WTC11 (cell line): ENCODE results near the gene ELK3. TPM values are rescaled to one million over a fixed set of nuclear protein-coding genes. Genes with fewer than 3 reads are reported as not detected.

Experiments
- ATAC-seq: fragments of 200-7000 bp; cut with Tn5 transposase; 2 replicates; pipeline ENCODE4 v1.10.0; 2021; ENCODE audit warnings: mild to moderate bottlenecking, moderate library complexity
- CTCF ChIA-PET: fragments of 300-600 bp; sonication (Branson Sonifier 250); formaldehyde crosslinking; loops from one replicate; lab custom pipeline; 2021; ENCODE audit warnings: antibody characterized with exemption; lab: Charles Lee
- POLR2A ChIA-PET: fragments of 350-600 bp; sonication (Branson Sonifier 250); formaldehyde crosslinking; loops from one replicate; lab custom pipeline; 2021; ENCODE audit warnings: antibody characterized with exemption; lab: Charles Lee
- DNase-seq: peaks from one replicate; pipeline ENCODE4 v3.0.0; 2021; ENCODE audit warnings: low spot score
- H3K27ac Mint-ChIP-seq: 2 replicates; pipeline ENCODE4 v1.8.0; 2021; ENCODE audit warnings: mixed read lengths
- H3K27me3 Mint-ChIP-seq: 2 replicates; pipeline ENCODE4 v1.8.0; 2021; ENCODE audit warnings: low read depth, mild to moderate bottlenecking, moderate library complexity, mixed read lengths
- H3K36me3 Mint-ChIP-seq: 2 replicates; pipeline ENCODE4 v1.8.0; 2021; ENCODE audit warnings: mixed read lengths
- H3K4me1 Mint-ChIP-seq: 2 replicates; pipeline ENCODE4 v1.8.0; 2022; ENCODE audit warnings: mixed read lengths
- H3K4me3 Mint-ChIP-seq: 2 replicates; pipeline ENCODE4 v1.8.0; 2021; ENCODE audit warnings: mild to moderate bottlenecking, moderate library complexity, mixed read lengths
- H3K9me3 Mint-ChIP-seq: 2 replicates; pipeline ENCODE4 v1.8.0; 2021; ENCODE audit warnings: mixed read lengths
- ELF4 ChIP-seq: sonication (generic); formaldehyde crosslinking; IDR thresholded peaks from 2 replicates; pipeline ENCODE4 v1.8.1; 2022; ENCODE audit warnings: low read depth, mild to moderate bottlenecking, moderate library complexity, missing genetic modification reagents
- FOXP1 ChIP-seq: sonication (generic); formaldehyde crosslinking; IDR thresholded peaks from 2 replicates; pipeline ENCODE4 v1.8.0; 2022; ENCODE audit warnings: missing genetic modification reagents, mild to moderate bottlenecking, moderate library complexity, borderline replicate concordance
- GABPB1 ChIP-seq: sonication (generic); formaldehyde crosslinking; IDR thresholded peaks from 2 replicates; pipeline ENCODE4 v1.8.1; 2023; ENCODE audit warnings: mild to moderate bottlenecking, missing genetic modification reagents
- GTF2I ChIP-seq: fragments of 250-450 bp; sonication (Bioruptor Pico); conservative IDR thresholded peaks from 2 replicates; pipeline ENCODE4 v1.4.0; 2021; ENCODE audit warnings: mild to moderate bottlenecking
- HMGA2 ChIP-seq: fragments of 250-450 bp; sonication (Bioruptor Pico); IDR thresholded peaks from 2 replicates; pipeline ENCODE4 v1.4.0; 2021; ENCODE audit warnings: mild to moderate bottlenecking, moderate library complexity
- JUN ChIP-seq: sonication (generic); formaldehyde crosslinking; IDR thresholded peaks from 2 replicates; pipeline ENCODE4 v1.8.0; 2023; ENCODE audit warnings: mild to moderate bottlenecking, missing genetic modification reagents
- SMAD3 ChIP-seq: sonication (generic); formaldehyde crosslinking; IDR thresholded peaks from 2 replicates; pipeline ENCODE4 v1.8.0; 2022; ENCODE audit warnings: missing genetic modification reagents, mild to moderate bottlenecking, borderline replicate concordance
- SP1 ChIP-seq: sonication (generic); formaldehyde crosslinking; conservative IDR thresholded peaks from 2 replicates; pipeline ENCODE4 v1.8.1; 2022; ENCODE audit warnings: missing genetic modification reagents
- TCF7 ChIP-seq: sonication (generic); formaldehyde crosslinking; IDR thresholded peaks from 2 replicates; pipeline ENCODE4 v1.8.0; 2022; ENCODE audit warnings: mild to moderate bottlenecking, low read depth, missing genetic modification reagents, moderate library complexity
- TEAD4 ChIP-seq: sonication (generic); formaldehyde crosslinking; IDR thresholded peaks from 2 replicates; pipeline ENCODE4 v1.8.0; 2022; ENCODE audit warnings: mild to moderate bottlenecking, missing genetic modification reagents
- ZNF232 ChIP-seq: sonication (generic); formaldehyde crosslinking; IDR thresholded peaks from 2 replicates; pipeline ENCODE4 v1.8.0; 2022; ENCODE audit warnings: mild to moderate bottlenecking, missing genetic modification reagents
- ZNF671 ChIP-seq: fragments of 250-450 bp; sonication (Bioruptor Pico); IDR thresholded peaks from 2 replicates; pipeline ENCODE4 v1.8.0; 2021; ENCODE audit warnings: mild to moderate bottlenecking
- total RNA-seq: library from RNA; stranded (reverse); gene quantifications from 3 replicates; pipeline ENCODE4 v1.2.3, GENCODE V29; 2021
- TF ChIP-seq, protein P1 (sequence below): sonication (generic); formaldehyde crosslinking; IDR thresholded peaks from 2 replicates; pipeline ENCODE4 v1.8.1; 2022; ENCODE audit warnings: mild to moderate bottlenecking, moderate library complexity, missing genetic modification reagents
- TF ChIP-seq, protein P2 (sequence below): sonication (generic); formaldehyde crosslinking; IDR thresholded peaks from 2 replicates; pipeline ENCODE4 v1.8.1; 2023; ENCODE audit warnings: mild to moderate bottlenecking, missing genetic modification reagents, borderline replicate concordance
- TF ChIP-seq, protein P3 (sequence below): fragments of 250-450 bp; sonication (Bioruptor Pico); IDR thresholded peaks from 2 replicates; pipeline ENCODE4 v1.9.0; 2021; ENCODE audit warnings: mild to moderate bottlenecking
- TF ChIP-seq, protein P4 (sequence below): fragments of 250-450 bp; sonication (Bioruptor Pico); conservative IDR thresholded peaks from 2 replicates; pipeline ENCODE4 v1.9.0; 2021; ENCODE audit warnings: mild to moderate bottlenecking
- TF ChIP-seq, protein P5 (sequence below): sonication (generic); formaldehyde crosslinking; IDR thresholded peaks from 2 replicates; pipeline ENCODE4 v1.8.1; 2023; ENCODE audit warnings: mild to moderate bottlenecking, missing genetic modification reagents, moderate library complexity

The ELK3 gene
- total RNA-seq, 1 experiment from 2014 or later = 16.5 TPM

DNA sequence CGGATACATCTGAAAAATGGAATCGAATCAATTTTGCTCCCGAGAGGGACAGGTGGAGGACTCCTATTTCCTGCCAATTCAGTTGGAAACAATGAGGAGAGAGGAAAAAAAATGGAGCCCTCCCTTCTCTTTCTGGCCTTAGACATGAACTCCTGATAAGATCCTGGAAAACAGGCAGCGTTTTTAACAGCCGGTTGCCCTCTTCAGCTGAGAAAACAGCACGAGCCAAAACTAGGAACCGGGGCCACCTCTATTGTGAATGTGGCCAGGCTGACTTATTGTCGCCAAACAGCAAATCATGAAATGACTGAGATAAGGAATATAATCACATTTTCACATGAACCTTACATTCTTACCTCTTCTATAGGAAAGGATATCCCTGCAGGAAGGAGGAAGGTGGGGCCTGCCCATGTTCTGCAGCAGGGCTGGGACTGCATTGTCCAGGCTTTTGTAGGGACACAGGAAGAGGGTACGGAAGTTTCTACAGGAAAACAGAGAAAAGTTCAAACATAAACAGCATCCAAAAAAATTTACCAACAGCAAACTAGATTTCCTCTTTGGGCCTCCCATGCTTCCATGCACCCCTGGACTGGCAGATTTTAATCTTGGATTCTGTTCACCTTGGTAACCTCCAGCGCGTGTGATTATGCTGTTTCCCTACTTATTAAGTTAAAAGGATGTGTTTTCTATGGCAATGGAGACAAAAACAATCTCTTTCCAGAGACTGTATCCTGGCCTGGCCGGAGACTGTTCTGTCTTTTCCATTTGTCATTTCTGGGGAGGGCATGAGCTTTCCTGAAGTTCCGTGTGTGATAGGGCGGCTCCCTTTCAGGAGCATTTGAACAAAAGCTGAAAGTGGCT is 29.0 kb upstream of the ELK3 start:
- ChIA-PET POLR2A (no interaction called here), CTCF (no interaction called here)
- Mint-ChIP-seq H3K27ac (no peak overlapping the region), H3K4me1 (peaks cover 14% of the 10 kb centered on the region), H3K27me3 (no peaks in the 10 kb centered on the region), H3K9me3 (no peaks in the 10 kb centered on the region), H3K4me3 (no peak overlapping the region), H3K36me3 (no peaks in the 10 kb centered on the region)
- ATAC-seq (no peak), DNase-seq (no peak)
- TF ChIP-seq TEAD4 (CRISPR knock-in tag) = no peak
- no peak for TF ChIP-seq GABPB1 (CRISPR knock-in tag)
- TF ChIP-seq, protein P1, sequence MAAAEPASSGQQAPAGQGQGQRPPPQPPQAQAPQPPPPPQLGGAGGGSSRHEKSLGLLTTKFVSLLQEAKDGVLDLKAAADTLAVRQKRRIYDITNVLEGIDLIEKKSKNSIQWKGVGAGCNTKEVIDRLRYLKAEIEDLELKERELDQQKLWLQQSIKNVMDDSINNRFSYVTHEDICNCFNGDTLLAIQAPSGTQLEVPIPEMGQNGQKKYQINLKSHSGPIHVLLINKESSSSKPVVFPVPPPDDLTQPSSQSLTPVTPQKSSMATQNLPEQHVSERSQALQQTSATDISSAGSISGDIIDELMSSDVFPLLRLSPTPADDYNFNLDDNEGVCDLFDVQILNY (CRISPR knock-in tag) = no peak
- TF ChIP-seq GTF2I (CRISPR knock-in tag) = no peak
- no peak for TF ChIP-seq TCF7 (CRISPR knock-in tag)
- TF ChIP-seq ZNF232 (CRISPR knock-in tag) = no peak
- no peak for TF ChIP-seq SP1 (CRISPR knock-in tag)
- no peak for TF ChIP-seq HMGA2 (CRISPR knock-in tag)
- TF ChIP-seq, protein P2, sequence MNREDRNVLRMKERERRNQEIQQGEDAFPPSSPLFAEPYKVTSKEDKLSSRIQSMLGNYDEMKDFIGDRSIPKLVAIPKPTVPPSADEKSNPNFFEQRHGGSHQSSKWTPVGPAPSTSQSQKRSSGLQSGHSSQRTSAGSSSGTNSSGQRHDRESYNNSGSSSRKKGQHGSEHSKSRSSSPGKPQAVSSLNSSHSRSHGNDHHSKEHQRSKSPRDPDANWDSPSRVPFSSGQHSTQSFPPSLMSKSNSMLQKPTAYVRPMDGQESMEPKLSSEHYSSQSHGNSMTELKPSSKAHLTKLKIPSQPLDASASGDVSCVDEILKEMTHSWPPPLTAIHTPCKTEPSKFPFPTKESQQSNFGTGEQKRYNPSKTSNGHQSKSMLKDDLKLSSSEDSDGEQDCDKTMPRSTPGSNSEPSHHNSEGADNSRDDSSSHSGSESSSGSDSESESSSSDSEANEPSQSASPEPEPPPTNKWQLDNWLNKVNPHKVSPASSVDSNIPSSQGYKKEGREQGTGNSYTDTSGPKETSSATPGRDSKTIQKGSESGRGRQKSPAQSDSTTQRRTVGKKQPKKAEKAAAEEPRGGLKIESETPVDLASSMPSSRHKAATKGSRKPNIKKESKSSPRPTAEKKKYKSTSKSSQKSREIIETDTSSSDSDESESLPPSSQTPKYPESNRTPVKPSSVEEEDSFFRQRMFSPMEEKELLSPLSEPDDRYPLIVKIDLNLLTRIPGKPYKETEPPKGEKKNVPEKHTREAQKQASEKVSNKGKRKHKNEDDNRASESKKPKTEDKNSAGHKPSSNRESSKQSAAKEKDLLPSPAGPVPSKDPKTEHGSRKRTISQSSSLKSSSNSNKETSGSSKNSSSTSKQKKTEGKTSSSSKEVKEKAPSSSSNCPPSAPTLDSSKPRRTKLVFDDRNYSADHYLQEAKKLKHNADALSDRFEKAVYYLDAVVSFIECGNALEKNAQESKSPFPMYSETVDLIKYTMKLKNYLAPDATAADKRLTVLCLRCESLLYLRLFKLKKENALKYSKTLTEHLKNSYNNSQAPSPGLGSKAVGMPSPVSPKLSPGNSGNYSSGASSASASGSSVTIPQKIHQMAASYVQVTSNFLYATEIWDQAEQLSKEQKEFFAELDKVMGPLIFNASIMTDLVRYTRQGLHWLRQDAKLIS (CRISPR knock-in tag) = no peak
- no peak for TF ChIP-seq SMAD3 (CRISPR knock-in tag)

DNA sequence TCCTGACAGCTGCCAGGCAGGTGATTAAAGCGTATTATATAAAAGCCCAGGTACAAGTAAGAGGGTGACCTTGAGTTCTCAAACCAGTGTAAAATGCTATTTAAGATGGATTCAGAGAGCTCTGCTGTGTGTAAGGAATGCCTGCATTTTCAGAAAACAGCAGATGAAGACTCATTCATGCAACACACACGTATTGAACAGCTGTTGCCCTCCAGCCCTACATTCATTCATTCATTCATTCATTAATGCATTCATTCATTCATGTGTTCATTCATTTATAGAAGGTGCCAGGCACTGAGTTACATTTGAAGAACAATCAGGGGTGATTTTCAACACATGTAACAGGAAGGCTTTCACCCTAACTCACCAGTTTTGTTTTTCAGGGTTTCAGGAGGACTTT is 27.4 kb upstream of the ELK3 start:
- H3K9me3 Mint-ChIP-seq = no peaks in the 10 kb centered on the region
- H3K27ac Mint-ChIP-seq = no peak overlapping the region
- CTCF ChIA-PET = interaction anchor here (1.3 kb wide), 1 partner anchor 49 kb away, joined by 5 read pairs; no protein-coding TSS in a partner anchor
- H3K4me1 Mint-ChIP-seq = peaks cover 14% of the 10 kb centered on the region
- POLR2A ChIA-PET = no interaction called here
- H3K27me3 Mint-ChIP-seq = no peaks in the 10 kb centered on the region
- no peak for TF ChIP-seq ELF4
- TF ChIP-seq JUN = no peak
- TF ChIP-seq, protein P3, sequence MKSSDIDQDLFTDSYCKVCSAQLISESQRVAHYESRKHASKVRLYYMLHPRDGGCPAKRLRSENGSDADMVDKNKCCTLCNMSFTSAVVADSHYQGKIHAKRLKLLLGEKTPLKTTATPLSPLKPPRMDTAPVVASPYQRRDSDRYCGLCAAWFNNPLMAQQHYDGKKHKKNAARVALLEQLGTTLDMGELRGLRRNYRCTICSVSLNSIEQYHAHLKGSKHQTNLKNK (CRISPR knock-in tag) = no peak
- TF ChIP-seq FOXP1 (CRISPR knock-in tag) = no peak
- TF ChIP-seq, protein P4, sequence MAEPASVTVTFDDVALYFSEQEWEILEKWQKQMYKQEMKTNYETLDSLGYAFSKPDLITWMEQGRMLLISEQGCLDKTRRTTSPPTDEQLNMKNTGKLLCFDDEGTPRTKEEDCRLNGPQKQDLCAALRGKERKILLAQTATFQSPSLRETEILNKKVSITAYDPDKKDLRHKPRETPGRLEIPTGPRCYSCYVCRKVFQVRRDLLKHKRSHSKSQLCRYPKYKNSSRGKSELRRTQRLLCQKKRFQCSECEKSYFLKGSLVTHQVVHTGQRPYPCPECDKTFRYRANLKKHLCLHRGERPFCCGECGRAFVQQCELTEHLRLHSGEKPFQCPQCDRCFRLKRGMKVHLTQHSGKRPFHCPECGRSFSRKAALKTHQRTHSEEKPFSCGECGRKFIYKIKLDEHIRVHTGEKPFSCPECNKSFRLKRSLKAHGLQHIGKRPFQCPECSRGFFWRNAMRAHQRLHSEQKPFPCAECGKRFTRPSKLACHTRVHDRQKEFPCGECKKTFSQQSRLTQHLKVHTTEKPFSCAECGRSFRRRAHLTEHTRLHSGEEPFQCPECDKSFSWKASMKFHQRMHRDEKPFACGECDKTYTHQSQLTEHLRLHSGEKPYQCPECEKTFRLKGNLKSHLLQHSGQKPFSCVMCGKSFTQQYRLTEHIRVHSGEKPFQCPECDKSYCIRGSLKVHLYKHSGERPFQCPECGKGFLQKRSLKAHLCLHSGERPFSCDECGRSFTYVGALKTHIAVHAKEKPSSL (CRISPR knock-in tag) = no peak
- TF ChIP-seq, protein P2 (CRISPR knock-in tag) = no peak
- TF ChIP-seq HMGA2 (CRISPR knock-in tag) = no peak
- no peak for TF ChIP-seq ZNF671
- TF ChIP-seq, protein P5, sequence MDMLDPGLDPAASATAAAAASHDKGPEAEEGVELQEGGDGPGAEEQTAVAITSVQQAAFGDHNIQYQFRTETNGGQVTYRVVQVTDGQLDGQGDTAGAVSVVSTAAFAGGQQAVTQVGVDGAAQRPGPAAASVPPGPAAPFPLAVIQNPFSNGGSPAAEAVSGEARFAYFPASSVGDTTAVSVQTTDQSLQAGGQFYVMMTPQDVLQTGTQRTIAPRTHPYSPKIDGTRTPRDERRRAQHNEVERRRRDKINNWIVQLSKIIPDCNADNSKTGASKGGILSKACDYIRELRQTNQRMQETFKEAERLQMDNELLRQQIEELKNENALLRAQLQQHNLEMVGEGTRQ (CRISPR knock-in tag) = no peak
- H3K4me3 Mint-ChIP-seq = no peak overlapping the region
- no peak for ATAC-seq
- no peak for DNase-seq
- no peaks in the 10 kb centered on the region for H3K36me3 Mint-ChIP-seq
